ENCODE data around the gene LATS1. TPM values are rescaled to one million over a fixed set of nuclear protein-coding genes. Genes with fewer than 3 reads are reported as not detected.

The LATS1 gene
- total RNA-seq, 2 donors from 2014 or later: 31.1 to 32.8 TPM

DNA sequence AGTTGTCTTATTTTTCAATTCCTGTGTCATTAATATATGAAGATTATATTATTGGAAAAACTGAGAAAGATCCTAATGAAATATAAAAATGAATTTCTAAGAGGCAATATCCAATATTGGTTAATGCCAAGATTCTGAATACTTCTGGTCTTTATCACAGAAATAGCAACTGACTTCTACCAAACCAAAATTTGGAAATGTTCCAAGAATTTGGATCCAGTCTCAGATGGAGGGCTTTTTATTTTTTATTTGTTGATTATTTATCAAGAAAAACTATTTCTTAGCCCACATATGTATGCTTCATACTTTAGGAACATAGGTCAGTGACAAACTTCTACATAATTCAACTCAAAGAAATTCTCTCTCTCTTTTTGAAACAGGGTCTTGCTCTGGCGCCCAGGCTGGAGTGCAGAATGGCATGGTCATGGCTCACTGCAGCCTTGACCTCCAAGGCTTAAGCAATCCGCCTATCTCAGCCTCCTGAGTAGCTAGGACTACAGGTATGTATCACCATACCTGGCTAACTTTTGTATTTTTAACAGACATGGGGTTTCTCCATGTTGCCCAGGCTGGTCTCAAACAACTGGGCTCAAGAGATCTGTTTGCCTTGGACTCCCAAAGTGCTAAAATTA lies 15.3 kb upstream of the LATS1 start:
- DNase-seq (ENCODE audit: low spot score): no peak
- intact Hi-C loops (cut with DNase I): loop anchor here in 1 of 2 donors (10.0 kb wide), 1 partner anchor 498 kb away; no protein-coding TSS in a partner anchor

GRCh38 chr6:149729824-149730223 lies 11.9 kb upstream of the LATS1 start:
- DNase-seq (ENCODE audit: low spot score): no peak
- intact Hi-C loops (cut with DNase I): loop anchor here in 1 of 2 donors (10.0 kb wide), 1 partner anchor 495 kb away; no protein-coding TSS in a partner anchor

DNA sequence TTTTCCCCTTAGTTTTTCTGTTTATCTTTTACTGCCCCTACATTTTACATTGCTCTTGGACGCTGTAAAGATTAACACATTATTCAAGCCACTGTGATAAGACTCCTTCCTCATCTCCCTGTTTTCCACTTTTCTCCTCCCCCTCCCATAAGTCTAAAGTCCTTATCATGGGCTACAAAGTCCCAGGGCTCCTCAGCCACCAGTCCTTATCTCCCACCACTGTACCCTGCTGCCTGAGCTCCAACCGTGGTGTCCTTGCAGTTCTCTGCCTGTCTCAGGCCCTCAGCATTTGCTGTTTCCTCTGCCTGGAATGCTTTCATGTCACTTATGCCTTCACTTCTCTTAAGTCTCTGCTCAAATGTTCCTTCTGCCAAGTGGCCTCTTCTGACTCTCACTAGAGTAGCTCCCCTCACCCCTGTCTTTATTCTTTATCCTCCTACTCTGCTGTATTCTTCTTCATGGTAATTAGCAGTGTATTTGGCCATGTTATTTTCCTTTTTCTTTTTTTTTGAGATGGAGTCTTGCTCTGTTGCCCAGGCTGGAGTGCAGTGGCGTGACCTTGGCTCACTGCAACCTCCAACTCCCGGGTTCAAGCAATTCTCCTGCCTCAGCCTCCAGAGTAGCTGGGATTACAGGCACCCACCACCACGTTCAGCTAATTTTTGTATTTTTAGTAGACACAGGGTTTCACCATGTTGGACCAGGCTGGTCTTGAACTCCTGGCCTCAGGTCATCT lies 10.8 kb upstream of the LATS1 start:
- intact Hi-C loops (cut with DNase I): no loop called here
- DNase-seq (ENCODE audit: low spot score): no peak

GRCh38 chr6:149727793-149728498 lies 10.0 kb upstream of the LATS1 start:
- intact Hi-C loops (cut with DNase I): no loop called here
- DNase-seq (ENCODE audit: low spot score): no peak

GRCh38 chr6:149725785-149726184 lies 7.9 kb upstream of the LATS1 start:
- intact Hi-C loops (cut with DNase I): no loop called here
- DNase-seq (ENCODE audit: low spot score): no peak

- no peak for DNase-seq (ENCODE audit: low spot score)
These were observed 6.0 kb upstream of the LATS1 start for GRCh38 chr6:149723771-149724417.

GRCh38 chr6:149723262-149723661 lies 5.4 kb upstream of the LATS1 start:
- DNase-seq (ENCODE audit: low spot score): no peak
- intact Hi-C loops (cut with DNase I): no loop called here

More at GRCh38 chr6:149723771-149724417, 6.0 kb upstream of the LATS1 start:
- intact Hi-C loops (cut with DNase I): no loop called here

- no peak for DNase-seq (ENCODE audit: low spot score)
- intact Hi-C loops (cut with DNase I): no loop called here
These were observed 1.6 kb upstream of the LATS1 start for GRCh38 chr6:149719531-149719930.

GRCh38 chr6:149717255-149717587 lies 680 bp downstream of the LATS1 start:
- intact Hi-C loops (cut with DNase I): no loop called here

DNA sequence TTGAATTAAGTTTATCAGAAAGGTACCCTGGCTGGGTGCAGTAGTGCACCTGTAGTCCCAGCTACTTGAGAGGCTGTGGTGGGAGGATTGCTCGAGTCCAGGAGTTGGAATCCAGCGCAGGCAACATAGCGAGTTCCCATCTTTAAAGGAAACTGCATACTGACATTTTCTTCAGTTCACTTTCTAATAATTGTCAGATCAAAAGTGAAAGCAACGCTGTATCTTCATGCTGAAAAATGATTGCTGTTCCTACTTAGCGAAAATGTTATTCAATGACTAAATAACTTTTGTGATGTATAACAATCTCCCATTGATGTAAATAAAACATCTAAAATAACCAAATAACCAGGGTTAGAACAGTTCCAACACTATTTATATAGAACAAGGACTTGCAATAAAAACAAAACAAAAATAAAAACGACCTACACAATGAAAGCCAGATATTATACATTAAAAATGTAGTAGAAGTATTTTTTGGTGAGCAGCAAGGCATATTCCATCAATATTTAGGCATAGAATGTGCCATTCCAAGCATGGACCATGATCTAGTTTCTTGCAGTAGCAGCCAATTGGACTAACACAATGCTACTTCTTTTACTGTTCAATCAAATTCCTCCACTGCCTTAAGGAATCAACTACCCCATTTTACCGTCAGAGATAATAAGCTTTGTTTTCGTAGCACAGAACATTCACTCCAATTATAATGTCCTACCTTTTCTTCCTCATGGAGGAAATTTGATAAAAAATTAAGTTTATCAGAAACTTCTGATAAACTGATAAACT lies 1.5 kb downstream of the LATS1 start:
- intact Hi-C loops (cut with DNase I): no loop called here
- no peak for DNase-seq (ENCODE audit: low spot score)

More at GRCh38 chr6:149717255-149717587, 680 bp downstream of the LATS1 start:
- DNase-seq (ENCODE audit: low spot score): no peak

DNA sequence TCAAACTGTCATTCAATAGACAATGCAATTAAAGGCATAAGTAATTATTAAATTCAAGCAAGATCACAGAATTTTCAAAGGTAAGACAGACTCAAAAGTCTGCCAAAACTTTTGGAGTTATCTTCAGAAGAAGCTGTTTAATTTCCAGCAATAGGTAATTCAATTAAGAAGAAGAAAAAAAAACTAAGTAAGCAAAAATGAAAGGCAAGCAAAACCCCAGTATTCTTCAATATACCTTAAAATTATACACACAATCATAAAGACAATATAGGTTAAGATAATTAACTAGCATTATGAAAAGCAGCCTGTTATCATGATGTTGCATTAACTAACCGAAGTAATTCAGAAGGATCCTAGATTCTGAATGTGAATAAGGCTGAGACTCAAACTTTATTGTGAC lies 3.5 kb downstream of the LATS1 start:
- DNase-seq (ENCODE audit: low spot score): no peak
- intact Hi-C loops (cut with DNase I): no loop called here

- intact Hi-C loops (cut with DNase I): no loop called here
- no peak for DNase-seq (ENCODE audit: low spot score)
These were observed 6.2 kb downstream of the LATS1 start for GRCh38 chr6:149711711-149712110.

DNA sequence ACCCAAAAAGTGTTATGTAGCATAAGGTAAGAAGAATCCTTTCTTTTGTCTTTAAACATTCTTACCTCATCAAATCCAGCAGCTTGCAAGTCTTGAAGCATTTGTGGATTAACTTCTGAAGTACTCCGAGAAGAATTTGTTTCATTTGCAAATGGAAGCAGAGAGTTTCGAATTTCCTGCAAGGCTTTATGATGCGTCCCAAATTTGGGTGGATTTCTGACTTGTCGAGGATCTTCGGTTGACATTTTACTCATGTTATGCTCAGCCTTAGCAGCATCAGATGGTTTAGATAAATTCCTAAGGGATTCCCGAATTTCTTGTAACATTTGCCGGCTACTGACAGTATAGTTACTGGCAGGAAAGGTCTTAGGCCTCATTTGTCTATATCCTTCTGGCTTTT lies 16.2 kb downstream of the LATS1 start:
- intact Hi-C loops (cut with DNase I): no loop called here
- no peak for DNase-seq (ENCODE audit: low spot score)

DNA sequence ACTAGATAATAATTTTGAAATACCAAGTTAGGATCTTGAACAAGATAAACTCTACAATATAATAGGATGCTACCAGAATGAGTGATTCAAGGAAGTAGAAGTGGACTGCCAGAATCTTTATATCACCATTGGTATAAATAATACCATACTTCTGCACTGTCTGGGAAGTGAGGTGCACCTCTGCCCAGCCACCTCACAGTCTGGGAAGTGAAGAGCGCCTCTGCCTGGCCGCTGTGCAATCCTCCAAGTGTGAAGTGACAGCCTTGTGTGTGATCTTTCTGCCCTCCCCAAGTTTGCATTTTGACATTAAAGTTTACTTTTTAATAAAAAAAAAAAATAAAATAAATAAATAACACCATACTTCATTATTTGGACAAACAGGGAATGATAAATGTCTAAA lies 18.8 kb downstream of the LATS1 start:
- DNase-seq (ENCODE audit: low spot score): no peak
- intact Hi-C loops (cut with DNase I): no loop called here

GRCh38 chr6:149698175-149698574 lies 19.7 kb downstream of the LATS1 start:
- no peak for DNase-seq (ENCODE audit: low spot score)
- intact Hi-C loops (cut with DNase I): no loop called here

GRCh38 chr6:149696901-149697300 lies 21.0 kb downstream of the LATS1 start:
- no peak for DNase-seq (ENCODE audit: low spot score)
- intact Hi-C loops (cut with DNase I): no loop called here

- intact Hi-C loops (cut with DNase I): no loop called here
- DNase-seq (ENCODE audit: low spot score): no peak
These were observed 23.0 kb downstream of the LATS1 start for GRCh38 chr6:149694921-149695320.

DNA sequence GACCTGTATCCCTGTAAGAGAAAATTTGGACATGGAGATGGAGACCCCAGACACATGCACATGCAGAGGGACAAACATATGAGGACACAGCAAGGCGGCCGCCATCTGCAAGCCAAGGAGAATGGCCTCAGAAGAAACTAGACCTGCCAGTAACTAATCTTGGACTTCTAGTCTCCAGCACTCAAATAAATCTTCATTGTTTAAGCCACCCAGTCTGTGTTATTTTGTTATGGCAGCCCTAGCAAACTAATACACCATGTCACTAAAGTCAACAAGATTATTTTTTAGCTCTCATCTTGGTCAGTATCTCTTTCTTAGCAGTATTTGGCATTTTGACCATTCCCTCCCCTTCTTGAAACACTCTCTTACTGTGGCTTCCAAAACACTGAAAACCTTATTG lies 26.7 kb downstream of the LATS1 start:
- intact Hi-C loops (cut with DNase I): no loop called here
- no peak for DNase-seq (ENCODE audit: low spot score)

GRCh38 chr6:149686230-149686629 lies 31.7 kb downstream of the LATS1 start:
- intact Hi-C loops (cut with DNase I): no loop called here
- no peak for DNase-seq (ENCODE audit: low spot score)
